ENCODE results near the gene SESTD1. TPM values are rescaled to one million over a fixed set of nuclear protein-coding genes. Genes with fewer than 3 reads are reported as not detected.

SESTD1 gene
- total and polyA plus RNA-seq, 2 experiments from 2014 or later = 34.7 to 44.0 TPM

- Histone ChIP-seq H3K27me3 (no peaks in the 10 kb centered on the region), H3K79me2 (no peaks in the 10 kb centered on the region), H3K36me3 (replicated peaks; ENCODE audit: insufficient read depth, low read depth) (no peaks in the 10 kb centered on the region), H3K4me2 (no peak overlapping the region), H3K4me3 (no peak overlapping the region), H4K20me1 (ENCODE audit: insufficient read depth, poor library complexity, severe bottlenecking) (no peaks in the 10 kb centered on the region), H2AFZ (no peak overlapping the region), H3K9me3 (ENCODE audit: low read depth) (no peaks in the 10 kb centered on the region), H3K27ac (no peak overlapping the region), H3K9me2 (replicated peaks; ENCODE audit: insufficient read depth) (no peaks in the 10 kb centered on the region), H3K4me1 (ENCODE audit: insufficient read depth) (no peaks in the 10 kb centered on the region)
- 81% methylated on average over 6 of the region's 6 CpGs for WGBS (ENCODE audit: low lambda C conversion rate, missing lambda C conversion rate)
- TF ChIP-seq EZH2 (IDR thresholded peaks at IDR 0.05; ENCODE audit: borderline replicate concordance) (no peak), EZH2phosphoT487 (IDR thresholded peaks at IDR 0.05; ENCODE audit: low read depth, severe bottlenecking, unreplicated experiment) (no peak), CTCF (IDR thresholded peaks at IDR 0.05; ENCODE audit: poor library complexity) (no peak)
- no peak for DNase-seq (ENCODE audit: low spot score)
Observed at GRCh38 chr2:179302764-179303571, 38.3 kb upstream of the SESTD1 start.

DNA sequence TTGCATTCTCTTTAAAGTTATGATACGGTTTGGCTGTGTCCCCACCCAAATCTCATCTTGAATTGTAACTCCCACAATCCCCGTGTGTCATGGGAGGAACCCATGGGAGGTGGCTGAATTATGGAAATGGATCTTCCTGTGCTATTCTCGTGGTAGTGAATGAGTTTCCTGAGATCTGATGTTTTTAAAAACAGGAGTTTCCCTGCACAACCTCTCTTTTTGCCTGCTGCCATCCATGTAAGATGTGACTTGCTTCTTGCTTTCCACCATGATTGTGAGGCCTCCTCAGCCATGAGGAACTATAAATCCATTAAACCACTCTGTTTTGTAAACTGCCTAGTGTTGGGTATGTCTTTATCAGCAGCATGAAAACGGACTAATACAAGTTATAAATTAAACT, 37.5 kb upstream of the SESTD1 start:
- no peak for TF ChIP-seq CTCF (IDR thresholded peaks at IDR 0.05; ENCODE audit: poor library complexity)
- no peak for TF ChIP-seq EZH2 (IDR thresholded peaks at IDR 0.05; ENCODE audit: borderline replicate concordance)
- no peak for TF ChIP-seq EZH2phosphoT487 (IDR thresholded peaks at IDR 0.05; ENCODE audit: low read depth, severe bottlenecking, unreplicated experiment)
- no peaks in the 10 kb centered on the region for H4K20me1 ChIP-seq (ENCODE audit: insufficient read depth, poor library complexity, severe bottlenecking)
- no peaks in the 10 kb centered on the region for H3K79me2 ChIP-seq
- H3K4me3 ChIP-seq = no peak overlapping the region
- no peak for DNase-seq (ENCODE audit: low spot score)
- H3K9me2 ChIP-seq (replicated peaks; ENCODE audit: insufficient read depth) = no peaks in the 10 kb centered on the region
- H3K27me3 ChIP-seq = no peaks in the 10 kb centered on the region
- 88% methylated on average over 4 of the region's 4 CpGs for WGBS (ENCODE audit: low lambda C conversion rate, missing lambda C conversion rate)
- H3K4me1 ChIP-seq (ENCODE audit: insufficient read depth) = no peaks in the 10 kb centered on the region
- no peaks in the 10 kb centered on the region for H3K36me3 ChIP-seq (replicated peaks; ENCODE audit: insufficient read depth, low read depth)
- no peak overlapping the region for H3K4me2 ChIP-seq
- H3K9me3 ChIP-seq (ENCODE audit: low read depth) = no peaks in the 10 kb centered on the region
- no peak overlapping the region for H3K27ac ChIP-seq
- H2AFZ ChIP-seq = no peak overlapping the region

DNA sequence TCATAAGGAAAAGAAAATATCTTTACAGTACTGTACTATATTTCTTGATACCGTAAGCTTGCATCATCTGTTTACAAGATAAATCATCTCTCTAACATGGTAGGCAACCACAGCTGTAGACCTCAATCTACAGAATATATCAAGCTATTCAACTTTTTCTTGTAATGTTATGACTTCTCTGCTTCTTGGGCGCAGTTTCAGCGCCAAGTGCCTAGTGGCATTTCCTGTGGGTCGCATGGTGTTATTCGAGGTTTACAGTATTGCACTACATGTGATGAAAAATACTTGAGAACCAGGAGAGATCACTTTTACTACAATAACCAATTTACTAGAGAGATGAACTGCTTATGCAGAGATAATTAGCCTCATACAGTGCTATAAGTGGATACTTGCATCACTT, 34.0 kb upstream of the SESTD1 start:
- WGBS (ENCODE audit: low lambda C conversion rate, missing lambda C conversion rate) = 93% methylated on average over 5 of the region's 5 CpGs
- Histone ChIP-seq H3K4me1 (ENCODE audit: insufficient read depth) (no peaks in the 10 kb centered on the region), H3K4me2 (no peak overlapping the region), H4K20me1 (ENCODE audit: insufficient read depth, poor library complexity, severe bottlenecking) (no peaks in the 10 kb centered on the region), H3K36me3 (replicated peaks; ENCODE audit: insufficient read depth, low read depth) (no peaks in the 10 kb centered on the region), H3K27me3 (no peaks in the 10 kb centered on the region), H3K4me3 (no peak overlapping the region), H3K27ac (no peak overlapping the region), H2AFZ (no peak overlapping the region), H3K9me3 (ENCODE audit: low read depth) (no peaks in the 10 kb centered on the region), H3K79me2 (no peaks in the 10 kb centered on the region), H3K9me2 (replicated peaks; ENCODE audit: insufficient read depth) (no peaks in the 10 kb centered on the region)
- no peak for DNase-seq (ENCODE audit: low spot score)
- TF ChIP-seq EZH2phosphoT487 (IDR thresholded peaks at IDR 0.05; ENCODE audit: low read depth, severe bottlenecking, unreplicated experiment) (no peak), EZH2 (IDR thresholded peaks at IDR 0.05; ENCODE audit: borderline replicate concordance) (no peak), CTCF (IDR thresholded peaks at IDR 0.05; ENCODE audit: poor library complexity) (no peak)
